A549 (cell line): ENCODE data around the gene NELFCD.

Source experiments
- EHF ChIP-seq: fragments of 250-450 bp; sonication (Bioruptor Pico); IDR thresholded peaks from 2 replicates; pipeline ENCODE4 v1.5.0; 2020; ENCODE audit warnings: mild to moderate bottlenecking
- EP300 ChIP-seq, 2 experiments: fragments of >200 bp; sonication (Bioruptor Twin); formaldehyde crosslinking; IDR thresholded peaks; 2 replicates in 1 of 2; 3 replicates in 1 of 2; pipeline ENCODE4 v1.6.1; 2016 to 2017
- FOSB ChIP-seq: fragments of 250-450 bp; sonication (Bioruptor Pico); IDR thresholded peaks from 2 replicates; pipeline ENCODE4 v1.5.0; 2020; ENCODE audit warnings: mild to moderate bottlenecking, moderate library complexity
- HDAC2 ChIP-seq: fragments of 200-600 bp; sonication (generic); IDR thresholded peaks from 2 replicates; pipeline ENCODE4 v1.6.1; 2016
- MAFK ChIP-seq: fragments of 450-650 bp; IDR thresholded peaks from 2 replicates; pipeline ENCODE4 v1.6.1; 2014; ENCODE audit not compliant: partially characterized antibody
- NFE2L2 ChIP-seq: fragments of 150-350 bp; conservative IDR thresholded peaks from 2 replicates; pipeline ENCODE4 v1.6.1; 2014; ENCODE audit warnings: low read length
- SMC3 ChIP-seq: fragments of >200 bp; sonication (Bioruptor Twin); formaldehyde crosslinking; IDR thresholded peaks from 3 replicates; pipeline ENCODE4 v1.6.1; 2018; ENCODE audit warnings: inconsistent platforms
- TF ChIP-seq, protein P1 (sequence below): IDR thresholded peaks from 2 replicates; pipeline ENCODE4 v1.6.1; 2012

DNA sequence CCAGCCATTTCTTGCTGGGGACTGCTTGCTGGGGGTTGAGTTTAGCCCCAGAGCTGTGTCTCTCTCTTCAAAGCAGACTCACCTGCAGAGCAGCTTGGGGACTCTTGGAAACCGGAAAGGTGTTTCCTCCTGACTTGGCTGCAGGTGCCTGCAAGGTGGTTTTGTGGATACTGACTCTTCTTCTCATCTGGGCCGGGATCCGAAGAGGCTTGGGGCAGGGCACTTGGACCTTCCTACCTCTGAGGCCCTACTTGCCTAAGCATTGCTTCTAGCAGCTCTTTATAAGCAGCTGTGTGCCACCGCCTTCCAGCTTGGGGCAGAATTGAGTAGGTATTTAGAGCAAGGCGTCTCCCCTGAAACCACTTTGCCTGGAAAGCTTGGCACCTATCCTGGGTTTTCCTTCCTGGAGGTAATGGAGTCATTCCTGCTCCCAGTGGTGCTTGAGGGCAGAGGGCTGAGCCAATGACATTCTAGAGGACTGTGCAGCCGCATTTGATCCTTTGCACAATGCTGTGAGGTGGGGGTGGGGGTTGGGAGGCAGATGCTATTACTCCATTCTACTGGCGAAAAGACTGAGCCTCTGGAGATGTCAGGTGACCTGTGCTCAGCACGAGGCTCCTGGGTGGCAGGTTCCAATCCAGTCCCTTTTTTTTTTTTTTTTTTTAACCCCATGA, 29.4 kb downstream of the NELFCD start:
- TF ChIP-seq EHF (CRISPR knock-in tag) (no peak), MAFK (no peak), FOSB (CRISPR knock-in tag) (no peak), NFE2L2 (no peak), EP300 (IDR thresholded peaks at IDR 0.05) (no peak), HDAC2 (no peak), SMC3 (no peak)
- TF ChIP-seq, protein P1, sequence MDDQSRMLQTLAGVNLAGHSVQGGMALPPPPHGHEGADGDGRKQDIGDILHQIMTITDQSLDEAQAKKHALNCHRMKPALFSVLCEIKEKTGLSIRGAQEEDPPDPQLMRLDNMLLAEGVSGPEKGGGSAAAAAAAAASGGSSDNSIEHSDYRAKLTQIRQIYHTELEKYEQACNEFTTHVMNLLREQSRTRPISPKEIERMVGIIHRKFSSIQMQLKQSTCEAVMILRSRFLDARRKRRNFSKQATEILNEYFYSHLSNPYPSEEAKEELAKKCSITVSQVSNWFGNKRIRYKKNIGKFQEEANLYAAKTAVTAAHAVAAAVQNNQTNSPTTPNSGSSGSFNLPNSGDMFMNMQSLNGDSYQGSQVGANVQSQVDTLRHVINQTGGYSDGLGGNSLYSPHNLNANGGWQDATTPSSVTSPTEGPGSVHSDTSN, result no peak
